Measurements from ENCODE around the gene SMIM13.

GRCh38 chr6:11072101-11072500 lies 21.5 kb upstream of the SMIM13 start:
- TF ChIP-seq EP300 (IDR thresholded peaks at IDR 0.05; ENCODE audit: borderline replicate concordance) (no peak), RAD21 (IDR thresholded peaks at IDR 0.05; ENCODE audit: low read depth) (no peak), CREB1 (IDR thresholded peaks at IDR 0.05; ENCODE audit: low read depth) (no peak), NFIC (IDR thresholded peaks at IDR 0.05) (no peak), TEAD4 (IDR thresholded peaks at IDR 0.05) (no peak), EGR1 (IDR thresholded peaks at IDR 0.05) (no peak)
- TF ChIP-seq, protein P1, sequence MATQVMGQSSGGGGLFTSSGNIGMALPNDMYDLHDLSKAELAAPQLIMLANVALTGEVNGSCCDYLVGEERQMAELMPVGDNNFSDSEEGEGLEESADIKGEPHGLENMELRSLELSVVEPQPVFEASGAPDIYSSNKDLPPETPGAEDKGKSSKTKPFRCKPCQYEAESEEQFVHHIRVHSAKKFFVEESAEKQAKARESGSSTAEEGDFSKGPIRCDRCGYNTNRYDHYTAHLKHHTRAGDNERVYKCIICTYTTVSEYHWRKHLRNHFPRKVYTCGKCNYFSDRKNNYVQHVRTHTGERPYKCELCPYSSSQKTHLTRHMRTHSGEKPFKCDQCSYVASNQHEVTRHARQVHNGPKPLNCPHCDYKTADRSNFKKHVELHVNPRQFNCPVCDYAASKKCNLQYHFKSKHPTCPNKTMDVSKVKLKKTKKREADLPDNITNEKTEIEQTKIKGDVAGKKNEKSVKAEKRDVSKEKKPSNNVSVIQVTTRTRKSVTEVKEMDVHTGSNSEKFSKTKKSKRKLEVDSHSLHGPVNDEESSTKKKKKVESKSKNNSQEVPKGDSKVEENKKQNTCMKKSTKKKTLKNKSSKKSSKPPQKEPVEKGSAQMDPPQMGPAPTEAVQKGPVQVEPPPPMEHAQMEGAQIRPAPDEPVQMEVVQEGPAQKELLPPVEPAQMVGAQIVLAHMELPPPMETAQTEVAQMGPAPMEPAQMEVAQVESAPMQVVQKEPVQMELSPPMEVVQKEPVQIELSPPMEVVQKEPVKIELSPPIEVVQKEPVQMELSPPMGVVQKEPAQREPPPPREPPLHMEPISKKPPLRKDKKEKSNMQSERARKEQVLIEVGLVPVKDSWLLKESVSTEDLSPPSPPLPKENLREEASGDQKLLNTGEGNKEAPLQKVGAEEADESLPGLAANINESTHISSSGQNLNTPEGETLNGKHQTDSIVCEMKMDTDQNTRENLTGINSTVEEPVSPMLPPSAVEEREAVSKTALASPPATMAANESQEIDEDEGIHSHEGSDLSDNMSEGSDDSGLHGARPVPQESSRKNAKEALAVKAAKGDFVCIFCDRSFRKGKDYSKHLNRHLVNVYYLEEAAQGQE (IDR thresholded peaks at IDR 0.05; ENCODE audit: low read depth): no peak

Measured in Ishikawa (cell line).